Chondrocyte (in vitro differentiated cells): Measurements from ENCODE around the gene ANKRD2. TPM values are rescaled to one million over a fixed set of nuclear protein-coding genes. Genes with fewer than 3 reads are reported as not detected.
"Not testable (repeated sequence)": the region's sequence is repeated elsewhere in the genome, so short reads cannot be mapped to it uniquely, and the experiment has no call there.

Source experiments
- DNase-seq: peaks from one replicate; pipeline ENCODE4 v3.0.0; 2021; ENCODE audit warnings: mixed read lengths, low spot score
- H3K27ac Mint-ChIP-seq: one replicate; pipeline ENCODE4 v1.8.0; 2021; ENCODE audit warnings: mild to moderate bottlenecking, moderate library complexity, mixed read lengths; ENCODE audit not compliant: unreplicated experiment
- H3K27me3 Mint-ChIP-seq: 2 replicates; pipeline ENCODE4 v1.8.0; 2021; ENCODE audit warnings: low read depth, mixed read lengths
- H3K36me3 Mint-ChIP-seq: 2 replicates; pipeline ENCODE4 v1.8.0; 2021; ENCODE audit warnings: low read depth, mixed read lengths
- H3K4me1 Mint-ChIP-seq: 2 replicates; pipeline ENCODE4 v1.8.0; 2021; ENCODE audit warnings: low read depth, mild to moderate bottlenecking, mixed read lengths
- H3K4me3 Mint-ChIP-seq: one replicate; pipeline ENCODE4 v1.8.0; 2021; ENCODE audit warnings: mild to moderate bottlenecking, moderate library complexity, mixed read lengths; ENCODE audit not compliant: unreplicated experiment
- H3K9me3 Mint-ChIP-seq: 2 replicates; pipeline ENCODE4 v1.8.0; 2021; ENCODE audit warnings: low read depth, mixed read lengths
- total RNA-seq: library from RNA; stranded (reverse); gene quantifications from 3 replicates; pipeline ENCODE4 v1.2.1, GENCODE V29; 2021
- TF ChIP-seq, protein P1 (sequence below): fragments of 200-600 bp; sonication (generic); IDR thresholded peaks from 2 replicates; pipeline ENCODE4 v1.5.0; 2021; ENCODE audit warnings: antibody characterized with exemption, mild to moderate bottlenecking, moderate library complexity

The ANKRD2 gene
- total RNA-seq, 1 donor from 2014 or later = 0.60 TPM

GRCh38 chr10:97560731-97561381, 11.7 kb upstream of the ANKRD2 start:
- H3K27ac Mint-ChIP-seq = peak overlapping the region; percentile 85
- DNase-seq = peak; percentile 53
- peaks cover 25% of the 10 kb centered on the region for H3K4me1 Mint-ChIP-seq
- H3K9me3 Mint-ChIP-seq, H3K27me3 Mint-ChIP-seq, H3K36me3 Mint-ChIP-seq: not testable (repeated sequence)
- H3K4me3 Mint-ChIP-seq = peak overlapping the region; percentile 63

GRCh38 chr10:97561386-97562077, 11.0 kb upstream of the ANKRD2 start:
- not testable (repeated sequence) for H3K36me3 Mint-ChIP-seq, H3K27me3 Mint-ChIP-seq, DNase-seq, H3K9me3 Mint-ChIP-seq
- Mint-ChIP-seq H3K4me1 (peaks cover 27% of the 10 kb centered on the region), H3K27ac (peak overlapping the region; percentile 85), H3K4me3 (peak overlapping the region; percentile 63)

DNA sequence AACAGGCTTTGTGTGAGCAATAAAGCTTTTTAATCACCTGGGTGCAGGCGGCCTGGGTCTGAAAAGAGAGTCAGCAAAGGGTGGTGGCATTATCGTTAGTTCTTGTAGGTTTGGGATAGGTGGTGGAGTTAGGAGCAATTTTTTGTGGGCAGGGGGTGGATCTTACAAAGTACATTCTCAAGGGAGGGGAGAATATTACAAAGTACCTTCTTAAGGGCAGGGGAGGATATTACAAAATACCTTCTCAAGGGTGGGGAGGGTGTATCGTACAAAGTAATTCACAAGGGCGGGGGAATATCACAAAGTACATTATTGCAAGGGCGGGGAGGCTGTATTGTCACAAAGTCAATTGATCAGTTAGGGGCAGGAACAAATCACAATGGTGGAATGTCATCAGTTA, 10.2 kb upstream of the ANKRD2 start:
- not testable (repeated sequence) for H3K9me3 Mint-ChIP-seq, H3K36me3 Mint-ChIP-seq, H3K4me3 Mint-ChIP-seq, H3K27me3 Mint-ChIP-seq, DNase-seq, H3K27ac Mint-ChIP-seq
- peaks cover 31% of the 10 kb centered on the region for H3K4me1 Mint-ChIP-seq

GRCh38 chr10:97563337-97563736, 9.2 kb upstream of the ANKRD2 start:
- Mint-ChIP-seq H3K9me3 (no peaks in the 10 kb centered on the region), H3K36me3 (no peaks in the 10 kb centered on the region), H3K27ac (no peak overlapping the region), H3K27me3 (no peaks in the 10 kb centered on the region), H3K4me3 (no peak overlapping the region), H3K4me1 (peaks cover 31% of the 10 kb centered on the region)
- TF ChIP-seq, protein P1, sequence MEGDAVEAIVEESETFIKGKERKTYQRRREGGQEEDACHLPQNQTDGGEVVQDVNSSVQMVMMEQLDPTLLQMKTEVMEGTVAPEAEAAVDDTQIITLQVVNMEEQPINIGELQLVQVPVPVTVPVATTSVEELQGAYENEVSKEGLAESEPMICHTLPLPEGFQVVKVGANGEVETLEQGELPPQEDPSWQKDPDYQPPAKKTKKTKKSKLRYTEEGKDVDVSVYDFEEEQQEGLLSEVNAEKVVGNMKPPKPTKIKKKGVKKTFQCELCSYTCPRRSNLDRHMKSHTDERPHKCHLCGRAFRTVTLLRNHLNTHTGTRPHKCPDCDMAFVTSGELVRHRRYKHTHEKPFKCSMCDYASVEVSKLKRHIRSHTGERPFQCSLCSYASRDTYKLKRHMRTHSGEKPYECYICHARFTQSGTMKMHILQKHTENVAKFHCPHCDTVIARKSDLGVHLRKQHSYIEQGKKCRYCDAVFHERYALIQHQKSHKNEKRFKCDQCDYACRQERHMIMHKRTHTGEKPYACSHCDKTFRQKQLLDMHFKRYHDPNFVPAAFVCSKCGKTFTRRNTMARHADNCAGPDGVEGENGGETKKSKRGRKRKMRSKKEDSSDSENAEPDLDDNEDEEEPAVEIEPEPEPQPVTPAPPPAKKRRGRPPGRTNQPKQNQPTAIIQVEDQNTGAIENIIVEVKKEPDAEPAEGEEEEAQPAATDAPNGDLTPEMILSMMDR = no peak
- DNase-seq = no peak

DNA sequence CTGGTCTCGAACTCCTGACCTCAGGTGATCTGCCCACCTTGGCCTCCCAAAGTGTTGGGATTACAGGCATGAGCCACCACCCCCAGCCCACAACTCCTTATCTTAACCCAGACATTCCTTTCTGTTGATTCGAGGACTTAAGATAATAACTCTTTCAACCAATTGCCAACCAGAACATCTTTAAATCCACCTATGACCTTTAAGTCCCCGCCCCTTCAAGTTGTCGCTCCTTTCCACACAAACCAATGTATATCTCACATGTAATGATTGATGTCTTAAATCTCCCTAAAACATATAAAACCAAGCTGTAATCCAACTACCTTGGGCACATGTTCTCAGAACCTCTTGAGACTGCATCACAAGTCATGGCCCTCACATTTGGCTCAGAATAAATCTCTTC, 7.8 kb upstream of the ANKRD2 start:
- Mint-ChIP-seq H3K4me3 (no peak overlapping the region), H3K36me3 (peaks cover 3% of the 10 kb centered on the region), H3K27me3 (no peaks in the 10 kb centered on the region), H3K9me3 (no peaks in the 10 kb centered on the region), H3K4me1 (peaks cover 31% of the 10 kb centered on the region), H3K27ac (no peak overlapping the region)
- TF ChIP-seq, protein P1 = no peak
- peak; percentile 4 for DNase-seq

- Mint-ChIP-seq H3K9me3 (no peaks in the 10 kb centered on the region), H3K4me1 (peaks cover 22% of the 10 kb centered on the region), H3K27ac (peak overlapping the region; percentile 22), H3K27me3 (no peaks in the 10 kb centered on the region), H3K36me3 (peaks cover 4% of the 10 kb centered on the region), H3K4me3 (no peak overlapping the region)
- TF ChIP-seq, protein P1 = no peak
- peak; percentile 18 for DNase-seq
These were observed 6.1 kb upstream of the ANKRD2 start for GRCh38 chr10:97566336-97566996.
